Mesenchymal stem cell (in vitro differentiated cells and primary cell): ENCODE measurements around the gene CD248.
A peak's percentile ranks its signal among the peaks of the same experiment; 100 is the strongest.

Experiments used
- DNase-seq: peaks from one replicate; pipeline ENCODE4 v3.0.0-alpha.2; 2013
- H2AFZ ChIP-seq: one replicate; pipeline ENCODE4 v1.6.1; 2013; ENCODE audit warnings: low read depth, mild to moderate bottlenecking, control low read depth, inconsistent platforms, low read length, moderate library complexity
- H2AK5ac ChIP-seq: 2 replicates; pipeline ENCODE4 v1.6.1; 2013; ENCODE audit warnings: low read length, moderate library complexity, mild to moderate bottlenecking, inconsistent platforms; ENCODE audit not compliant: severe bottlenecking
- H2BK120ac ChIP-seq: one replicate; pipeline ENCODE4 v1.6.1; 2013; ENCODE audit warnings: low read depth, mild to moderate bottlenecking, inconsistent platforms, low read length, moderate library complexity
- H2BK12ac ChIP-seq, 2 experiments: one replicate each; pipeline ENCODE4 v1.6.1; 2013; ENCODE audit warnings: inconsistent platforms in 2 of 2, low read length in 2 of 2, mild to moderate bottlenecking in 2 of 2, moderate library complexity in 2 of 2, control low read depth in 1 of 2
- H2BK15ac ChIP-seq: one replicate; pipeline ENCODE4 v1.6.1; 2013; ENCODE audit warnings: mild to moderate bottlenecking, low read depth, inconsistent platforms; ENCODE audit not compliant: poor library complexity, severe bottlenecking
- H2BK5ac ChIP-seq: 2 replicates; pipeline ENCODE4 v1.6.1; 2013; ENCODE audit warnings: low read depth, mild to moderate bottlenecking, low read length, control low read depth, inconsistent platforms; ENCODE audit not compliant: poor library complexity, severe bottlenecking
- H3K14ac ChIP-seq, 2 experiments: one replicate each; pipeline ENCODE4 v1.6.1; 2013; ENCODE audit warnings: inconsistent platforms in 2 of 2, low read length in 2 of 2, control low read depth in 1 of 2, mild to moderate bottlenecking in 1 of 2, moderate library complexity in 1 of 2
- H3K18ac ChIP-seq, 2 experiments: one replicate each; pipeline ENCODE4 v1.6.1; 2013; ENCODE audit warnings: inconsistent platforms in 2 of 2, low read length in 2 of 2, control low read depth in 1 of 2, low read depth in 1 of 2, mild to moderate bottlenecking in 1 of 2
- H3K23ac ChIP-seq, 2 experiments: one replicate each; pipeline ENCODE4 v1.6.1; 2013; ENCODE audit warnings: inconsistent platforms in 2 of 2, low read length in 2 of 2, mild to moderate bottlenecking in 2 of 2, moderate library complexity in 2 of 2, control low read depth in 1 of 2
- H3K27ac ChIP-seq: 2 replicates; pipeline ENCODE4 v1.5.1; 2013; ENCODE audit warnings: mild to moderate bottlenecking, moderate library complexity, low read length, control low read depth, inconsistent platforms; ENCODE audit not compliant: poor library complexity, severe bottlenecking
- H3K27me3 ChIP-seq, 2 experiments: 2 replicates each; pipeline versions ENCODE4 v1.6.1 to v1.7.0; 2013; ENCODE audit warnings: low read length in 2 of 2, mild to moderate bottlenecking in 2 of 2, moderate library complexity in 2 of 2, control low read depth in 1 of 2, inconsistent platforms in 1 of 2; ENCODE audit not compliant: control insufficient read depth in 1 of 2, insufficient read depth in 1 of 2
- H3K36me3 ChIP-seq, 2 experiments: 2 replicates each; pipeline versions ENCODE4 v1.6.1 to v1.7.0; 2013; ENCODE audit warnings: low read length in 2 of 2, control low read depth in 1 of 2, inconsistent platforms in 1 of 2, low read depth in 1 of 2, mild to moderate bottlenecking in 1 of 2; ENCODE audit not compliant: insufficient read depth in 2 of 2, control insufficient read depth in 1 of 2
- H3K4ac ChIP-seq, 2 experiments: one replicate each; pipeline ENCODE4 v1.6.1; 2013; ENCODE audit warnings: inconsistent platforms in 2 of 2, low read length in 2 of 2, mild to moderate bottlenecking in 2 of 2, moderate library complexity in 2 of 2, control low read depth in 1 of 2, low read depth in 1 of 2
- H3K4me1 ChIP-seq: 2 replicates; pipeline ENCODE4 v1.6.1; 2013; ENCODE audit warnings: low read depth, low read length, control low read depth; ENCODE audit not compliant: control insufficient read depth, insufficient read depth
- H3K4me2 ChIP-seq: 2 replicates; pipeline ENCODE4 v1.6.1; 2013; ENCODE audit warnings: low read length, mild to moderate bottlenecking, inconsistent platforms; ENCODE audit not compliant: poor library complexity, severe bottlenecking
- H3K4me3 ChIP-seq, 2 experiments: 2 replicates each; pipeline versions ENCODE4 v1.5.1 to v1.7.0; 2013; ENCODE audit warnings: low read length in 2 of 2, mild to moderate bottlenecking in 2 of 2, control low read depth in 1 of 2, low read depth in 1 of 2; ENCODE audit not compliant: insufficient read depth in 1 of 2
- H3K79me1 ChIP-seq: replicated peaks from 2 replicates; pipeline ENCODE4 v1.6.1; 2013; ENCODE audit warnings: mild to moderate bottlenecking, control low read depth, low read length, inconsistent platforms; ENCODE audit not compliant: poor library complexity, severe bottlenecking
- H3K9ac ChIP-seq: 2 replicates; pipeline ENCODE4 v1.7.0; 2013; ENCODE audit warnings: mild to moderate bottlenecking, low read length, moderate library complexity
- H3K9me3 ChIP-seq: 2 replicates; pipeline ENCODE4 v1.7.0; 2013; ENCODE audit warnings: mild to moderate bottlenecking, low read length; ENCODE audit not compliant: control insufficient read depth
- H4K8ac ChIP-seq: one replicate; pipeline ENCODE4 v1.6.1; 2013; ENCODE audit warnings: inconsistent platforms, mild to moderate bottlenecking, low read length, moderate library complexity
- H4K91ac ChIP-seq: one replicate; pipeline ENCODE4 v1.6.1; 2013; ENCODE audit warnings: mild to moderate bottlenecking, low read length, inconsistent platforms
- WGBS: methylation state at CpG from one replicate; pipeline ENCODE4 v1.1.7; 2013; ENCODE audit warnings: mixed read lengths; 5-methylcytosine and 5-hydroxymethylcytosine counted together

CD248 gene

GRCh38 chr11:66333220-66333877 lies 16.5 kb upstream of the CD248 start:
- Histone ChIP-seq H2BK15ac (no peak overlapping the region), H3K14ac (peak overlapping the region in 1 of 2 experiments; percentile 31), H3K27ac (no peak overlapping the region), H3K23ac (no peak overlapping the region), H2BK5ac (no peak overlapping the region), H3K36me3 (peaks cover 38 to 54% of the 10 kb centered on the region in 2 experiments), H2AK5ac (no peak overlapping the region), H3K4me3 (no peak overlapping the region), H3K4ac (no peak overlapping the region), H3K18ac (no peak overlapping the region), H3K9ac (peak overlapping the region; percentile 36), H2BK12ac (no peak overlapping the region), H2AFZ (no peak overlapping the region), H3K9me3 (no peaks in the 10 kb centered on the region), H2BK120ac (no peak overlapping the region), H4K91ac (no peak overlapping the region), H3K79me1 (peaks cover 13% of the 10 kb centered on the region), H3K4me1 (peaks cover 63% of the 10 kb centered on the region), H4K8ac (peak overlapping the region; percentile 20), H3K4me2 (no peak overlapping the region), H3K27me3 (no peaks in the 10 kb centered on the region)
- DNase-seq, result no peak
- 91% methylated on average over 18 of the region's 19 CpGs for WGBS

GRCh38 chr11:66332371-66333219 lies 15.8 kb upstream of the CD248 start:
- Histone ChIP-seq H3K18ac (no peak overlapping the region), H3K14ac (peak overlapping the region in 1 of 2 experiments; percentile 31), H3K27ac (no peak overlapping the region), H3K23ac (no peak overlapping the region), H3K36me3 (peaks cover 38 to 52% of the 10 kb centered on the region in 2 experiments), H3K27me3 (no peaks in the 10 kb centered on the region), H4K91ac (peak overlapping the region; percentile 16), H2BK15ac (peak overlapping the region; percentile 46), H3K9me3 (no peaks in the 10 kb centered on the region), H3K4me1 (peaks cover 62% of the 10 kb centered on the region), H3K4ac (no peak overlapping the region), H2BK120ac (no peak overlapping the region), H2BK12ac (no peak overlapping the region), H2AFZ (no peak overlapping the region), H2AK5ac (no peak overlapping the region), H3K4me2 (no peak overlapping the region), H3K4me3 (no peak overlapping the region), H4K8ac (no peak overlapping the region), H3K79me1 (peaks cover 13% of the 10 kb centered on the region), H3K9ac (peak overlapping the region; percentile 3), H2BK5ac (no peak overlapping the region)
- WGBS, result 93% methylated on average over 17 of the region's 18 CpGs
- no peak for DNase-seq

GRCh38 chr11:66331542-66332370 lies 14.9 kb upstream of the CD248 start:
- Histone ChIP-seq H3K4me1 (peaks cover 62% of the 10 kb centered on the region), H3K9me3 (no peaks in the 10 kb centered on the region), H2BK12ac (peak overlapping the region in 1 of 2 experiments; percentile 22), H3K4me3 (no peak overlapping the region), H3K27ac (no peak overlapping the region), H2BK5ac (peak overlapping the region; percentile 59), H3K36me3 (peaks cover 38 to 43% of the 10 kb centered on the region in 2 experiments), H2AK5ac (no peak overlapping the region), H3K4me2 (no peak overlapping the region), H3K4ac (no peak overlapping the region), H2BK120ac (no peak overlapping the region), H4K8ac (peak overlapping the region; percentile 10), H2BK15ac (no peak overlapping the region), H2AFZ (no peak overlapping the region), H3K14ac (no peak overlapping the region), H3K18ac (no peak overlapping the region), H3K23ac (no peak overlapping the region), H3K9ac (peak overlapping the region; percentile 3), H3K27me3 (no peaks in the 10 kb centered on the region), H4K91ac (peak overlapping the region; percentile 16), H3K79me1 (peaks cover 13% of the 10 kb centered on the region)
- no peak for DNase-seq
- 96% methylated on average over 12 of the region's 12 CpGs for WGBS
